Measurements from ENCODE around the gene RHOBTB3. TPM values are rescaled to one million over a fixed set of nuclear protein-coding genes. Genes with fewer than 3 reads are reported as not detected.

Gene RHOBTB3
- total RNA-seq, 1 experiment from 2014 or later: 6.8 TPM

DNA sequence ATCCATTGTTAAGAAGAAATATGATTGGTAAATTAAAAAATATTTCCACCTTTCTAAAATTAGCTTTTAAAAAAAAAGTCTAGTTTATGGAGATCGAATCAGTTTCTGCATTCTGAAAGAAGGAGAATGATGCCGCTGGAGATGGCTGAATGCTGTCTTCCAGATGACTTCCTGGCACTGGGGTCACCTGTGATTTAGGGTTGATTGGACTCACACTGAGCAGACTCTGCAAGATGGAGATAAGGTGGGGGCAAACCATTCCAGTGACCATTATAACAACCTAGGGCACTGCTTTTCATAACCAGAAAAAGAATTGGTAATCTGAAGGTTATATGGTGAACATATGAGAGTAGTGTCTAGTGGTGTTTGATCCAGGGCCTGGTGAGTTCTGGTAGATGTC, 40.8 kb downstream of the RHOBTB3 start:
- Histone ChIP-seq H2AFZ (ENCODE audit: low read length) (no peak overlapping the region), H2BK20ac (ENCODE audit: low read depth, low read length, poor library complexity, severe bottlenecking) (no peak overlapping the region), H3K56ac (ENCODE audit: insufficient read length, low read depth, low read length) (no peak overlapping the region), H3K4me1 (ENCODE audit: insufficient read depth, low read length) (no peaks in the 10 kb centered on the region), H3K4me2 (ENCODE audit: insufficient read depth, insufficient read length, low read length) (no peak overlapping the region), H2BK5ac (ENCODE audit: insufficient read length, low read length) (no peak overlapping the region), H3T11ph (ENCODE audit: low read length) (no peak overlapping the region), H2BK15ac (ENCODE audit: low read depth, low read length) (no peak overlapping the region), H3K9ac (ENCODE audit: extremely low read depth, insufficient read length, low read length) (no peak overlapping the region), H3K18ac (ENCODE audit: insufficient read length, low read depth, low read length) (no peak overlapping the region), H3K79me2 (ENCODE audit: insufficient read depth, low read length) (no peaks in the 10 kb centered on the region), H2AK5ac (ENCODE audit: insufficient read length, low read length) (no peak overlapping the region), H4K8ac (replicated peaks; ENCODE audit: insufficient read length, low read depth, low read length) (no peak overlapping the region), H3K27me3 (ENCODE audit: insufficient read depth, low read length) (no peaks in the 10 kb centered on the region), H2BK120ac (ENCODE audit: low read depth, low read length, poor library complexity, severe bottlenecking) (no peak overlapping the region), H3K4ac (ENCODE audit: low read depth, low read length) (no peak overlapping the region), H4K91ac (ENCODE audit: insufficient read length, low read depth, low read length) (no peak overlapping the region), H3K14ac (ENCODE audit: insufficient read depth, low read length) (no peak overlapping the region), H4K20me1 (ENCODE audit: control insufficient read depth, insufficient read depth, insufficient read length) (no peaks in the 10 kb centered on the region), H3K27ac (ENCODE audit: insufficient read length, low read depth, low read length) (no peak overlapping the region), H2BK12ac (ENCODE audit: insufficient read length, low read depth, low read length) (no peak overlapping the region), H3K23me2 (ENCODE audit: insufficient read length, low read depth, low read length, poor library complexity, severe bottlenecking) (no peaks in the 10 kb centered on the region), H3K9me3 (ENCODE audit: control insufficient read depth, low read depth, low read length) (no peaks in the 10 kb centered on the region), H4K5ac (ENCODE audit: insufficient read length, low read depth, low read length) (no peak overlapping the region), H3K23ac (ENCODE audit: insufficient read length, low read depth, low read length) (no peak overlapping the region), H3K79me1 (ENCODE audit: insufficient read depth, low read depth, low read length, poor library complexity, severe bottlenecking) (no peaks in the 10 kb centered on the region)
- no peak overlapping the region for H3K4me3 Mint-ChIP-seq
- no peaks in the 10 kb centered on the region for H3K27me3 Mint-ChIP-seq (ENCODE audit: low read depth)
- DNase-seq: no peak
- no peak overlapping the region for H3K27ac Mint-ChIP-seq
- no peaks in the 10 kb centered on the region for H3K36me3 Mint-ChIP-seq (ENCODE audit: insufficient read depth in 1 of 3, low read depth in 3 of 3)
- no CpG with 5 or more reads among the region's 2 CpGs for WGBS (ENCODE audit: extremely low coverage, insufficient read length, low lambda C conversion rate)
- TF ChIP-seq CTCF (conservative IDR thresholded peaks at IDR 0.05): no peak
- H3K4me1 Mint-ChIP-seq: no peaks in the 10 kb centered on the region
- no peaks in the 10 kb centered on the region for H3K9me3 Mint-ChIP-seq
